Measurements from ENCODE around the gene CPXM1.
A peak's percentile ranks its signal among the peaks of the same experiment; 100 is the strongest.

Gene CPXM1

DNA sequence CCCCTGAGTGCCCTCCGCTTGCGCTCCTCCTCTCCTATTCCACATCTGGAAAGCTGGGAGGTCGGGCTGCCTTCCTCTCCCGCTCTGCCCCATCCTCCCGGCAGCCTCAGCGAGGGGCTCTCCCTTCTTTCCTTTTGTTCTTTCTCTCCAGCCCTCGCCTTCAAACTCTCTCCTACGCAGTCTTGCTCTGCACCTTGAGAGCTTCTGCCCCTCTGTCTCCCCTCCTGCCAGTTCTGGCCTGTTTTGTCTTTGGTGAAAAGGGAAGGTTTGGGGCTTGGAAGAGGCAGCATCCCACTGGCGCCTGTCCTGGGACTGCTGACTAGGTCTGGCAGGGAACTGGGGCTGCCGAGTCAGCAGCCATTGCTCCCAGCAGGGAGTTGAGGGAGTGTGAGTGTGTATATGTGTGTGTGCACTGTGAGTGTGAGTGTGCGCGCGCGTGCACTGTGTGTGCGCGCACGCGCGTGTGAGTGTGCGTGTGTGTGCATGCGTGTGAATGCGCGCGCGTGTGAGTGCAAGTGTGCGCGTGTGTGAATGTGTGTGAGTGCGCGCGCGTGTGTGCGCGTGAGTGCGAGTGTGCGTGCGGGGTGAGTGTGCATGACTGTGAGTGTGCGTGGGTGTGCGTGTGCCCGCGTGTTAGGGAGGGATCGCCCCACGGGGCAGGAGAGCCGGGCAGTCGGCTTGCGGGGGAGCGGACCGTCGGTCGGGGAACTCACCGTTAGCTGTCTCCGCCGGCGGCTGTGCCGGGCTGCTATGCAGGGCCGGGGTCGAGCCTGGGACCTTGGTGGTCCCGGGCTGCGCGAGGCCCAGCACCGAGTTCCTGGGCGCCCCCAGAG, 523 bp downstream of the CPXM1 start:
- Histone ChIP-seq H3K4me1 (ENCODE audit: control insufficient read depth, insufficient read depth, low read length) (peaks cover 10% of the 10 kb centered on the region), H3K4me3 (ENCODE audit: insufficient read depth, low read depth, low read length) (peak overlapping the region; percentile 79), H3K27ac (ENCODE audit: insufficient read depth, low read depth, low read length, poor library complexity, severe bottlenecking) (peak overlapping the region; percentile 57), H3K27me3 (ENCODE audit: control insufficient read depth, insufficient read depth, low read length, poor library complexity, severe bottlenecking) (peaks cover 42% of the 10 kb centered on the region), H3K9me3 (ENCODE audit: control insufficient read depth, low read length) (no peaks in the 10 kb centered on the region), H3K36me3 (ENCODE audit: control insufficient read depth, insufficient read depth, low read length) (peaks cover 38% of the 10 kb centered on the region)
- whole genome bisulfite sequencing, 2 experiments = 1 to 2% methylated on average over 61 of the region's 61 CpGs

DNA sequence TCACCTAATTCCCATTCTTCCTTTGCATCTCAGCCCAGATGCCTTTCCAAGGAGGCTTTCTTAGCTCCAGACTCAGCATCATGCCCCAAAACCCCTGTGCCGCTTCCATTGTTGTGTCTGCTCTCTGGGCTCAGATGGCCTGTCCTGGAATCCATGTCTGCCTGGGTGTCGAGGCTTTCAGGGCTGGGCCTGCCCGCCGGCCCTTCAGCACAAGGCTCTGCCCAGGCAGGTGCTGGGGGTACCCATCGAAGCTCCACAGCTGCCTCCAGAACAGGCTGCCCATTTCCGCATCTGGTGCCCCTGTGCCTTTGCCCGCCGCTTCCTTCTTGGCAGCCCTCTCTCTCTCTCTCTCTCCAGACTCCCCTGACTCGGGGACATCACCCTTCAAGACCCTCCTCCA, 1.2 kb downstream of the CPXM1 start:
- peaks cover 43% of the 10 kb centered on the region for H3K36me3 ChIP-seq (ENCODE audit: control insufficient read depth, insufficient read depth, low read length)
- 51 to 53% methylated on average over 9 of the region's 9 CpGs for WGBS, 2 experiments
- peaks cover 10% of the 10 kb centered on the region for H3K4me1 ChIP-seq (ENCODE audit: control insufficient read depth, insufficient read depth, low read length)
- H3K27me3 ChIP-seq (ENCODE audit: control insufficient read depth, insufficient read depth, low read length, poor library complexity, severe bottlenecking) = peaks cover 35% of the 10 kb centered on the region
- no peaks in the 10 kb centered on the region for H3K9me3 ChIP-seq (ENCODE audit: control insufficient read depth, low read length)
- peak overlapping the region; percentile 79 for H3K4me3 ChIP-seq (ENCODE audit: insufficient read depth, low read depth, low read length)
- peak overlapping the region; percentile 57 for H3K27ac ChIP-seq (ENCODE audit: insufficient read depth, low read depth, low read length, poor library complexity, severe bottlenecking)

DNA sequence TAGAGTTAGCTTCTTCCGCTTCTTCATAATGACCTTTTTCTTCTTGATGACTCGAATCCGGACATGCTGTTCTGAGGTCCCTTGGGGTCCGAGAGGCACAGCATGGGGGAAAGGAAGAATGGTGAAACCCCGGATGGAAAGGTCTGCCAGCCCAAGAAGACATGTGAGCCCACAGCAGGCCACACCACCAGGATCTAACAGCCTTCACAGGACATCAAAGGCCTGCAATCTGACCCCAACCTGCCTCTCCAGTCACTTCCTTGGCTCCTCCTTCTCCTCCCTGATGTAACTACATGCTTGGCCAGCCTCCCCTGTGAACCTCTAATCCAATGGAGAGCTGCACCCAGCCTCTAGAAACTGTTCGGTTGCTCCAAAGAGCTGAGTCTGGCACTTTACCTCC, 1.6 kb downstream of the CPXM1 start:
- Histone ChIP-seq H3K9me3 (ENCODE audit: control insufficient read depth, low read length) (no peaks in the 10 kb centered on the region), H3K36me3 (ENCODE audit: control insufficient read depth, insufficient read depth, low read length) (peaks cover 46% of the 10 kb centered on the region), H3K27me3 (ENCODE audit: control insufficient read depth, insufficient read depth, low read length, poor library complexity, severe bottlenecking) (peaks cover 31% of the 10 kb centered on the region), H3K4me3 (ENCODE audit: insufficient read depth, low read depth, low read length) (peak overlapping the region; percentile 79), H3K27ac (ENCODE audit: insufficient read depth, low read depth, low read length, poor library complexity, severe bottlenecking) (no peak overlapping the region), H3K4me1 (ENCODE audit: control insufficient read depth, insufficient read depth, low read length) (peaks cover 10% of the 10 kb centered on the region)
- 52 to 61% methylated on average over 6 of the region's 6 CpGs for WGBS, 2 experiments

DNA sequence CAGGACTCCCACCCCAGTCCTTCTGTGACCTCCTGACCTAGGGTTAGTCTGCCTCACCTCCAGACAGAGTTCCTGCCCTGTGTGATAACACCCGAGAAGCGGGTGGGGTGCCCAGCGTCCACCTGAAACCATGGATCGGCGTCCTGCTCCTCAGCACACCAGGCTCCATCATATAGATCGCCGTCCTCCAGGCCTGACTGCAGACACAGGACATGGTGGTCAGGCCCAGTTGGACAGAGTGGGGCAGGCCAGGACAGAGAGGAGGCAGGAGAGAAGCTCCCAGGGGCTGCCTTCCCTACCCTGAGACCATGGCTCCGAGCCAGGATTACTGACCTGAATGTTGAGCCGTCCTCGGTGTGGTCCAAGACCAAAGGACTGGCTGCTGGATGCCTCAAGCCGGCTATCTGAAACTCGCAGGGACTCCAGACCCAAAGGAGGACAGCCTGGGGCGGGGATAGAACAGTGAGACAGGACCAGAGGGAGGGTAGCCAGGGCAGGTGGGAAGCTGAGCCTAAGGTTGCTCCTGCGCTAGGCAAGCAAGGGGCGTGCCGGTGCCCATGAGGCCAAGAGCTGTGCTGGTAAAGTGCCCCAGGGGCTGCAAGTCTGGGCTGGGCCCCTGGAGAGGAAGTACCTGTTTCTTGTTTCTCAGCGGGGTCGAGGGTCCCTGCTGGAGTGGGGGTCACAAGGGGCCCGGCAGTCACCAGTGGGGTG, 2.2 kb downstream of the CPXM1 start:
- Histone ChIP-seq H3K4me3 (ENCODE audit: insufficient read depth, low read depth, low read length) (no peak overlapping the region), H3K9me3 (ENCODE audit: control insufficient read depth, low read length) (no peaks in the 10 kb centered on the region), H3K27me3 (ENCODE audit: control insufficient read depth, insufficient read depth, low read length, poor library complexity, severe bottlenecking) (peaks cover 25% of the 10 kb centered on the region), H3K27ac (ENCODE audit: insufficient read depth, low read depth, low read length, poor library complexity, severe bottlenecking) (no peak overlapping the region), H3K36me3 (ENCODE audit: control insufficient read depth, insufficient read depth, low read length) (peaks cover 46% of the 10 kb centered on the region), H3K4me1 (ENCODE audit: control insufficient read depth, insufficient read depth, low read length) (peaks cover 10% of the 10 kb centered on the region)
- 93 to 94% methylated on average over 19 of the region's 19 CpGs for WGBS, 2 experiments

DNA sequence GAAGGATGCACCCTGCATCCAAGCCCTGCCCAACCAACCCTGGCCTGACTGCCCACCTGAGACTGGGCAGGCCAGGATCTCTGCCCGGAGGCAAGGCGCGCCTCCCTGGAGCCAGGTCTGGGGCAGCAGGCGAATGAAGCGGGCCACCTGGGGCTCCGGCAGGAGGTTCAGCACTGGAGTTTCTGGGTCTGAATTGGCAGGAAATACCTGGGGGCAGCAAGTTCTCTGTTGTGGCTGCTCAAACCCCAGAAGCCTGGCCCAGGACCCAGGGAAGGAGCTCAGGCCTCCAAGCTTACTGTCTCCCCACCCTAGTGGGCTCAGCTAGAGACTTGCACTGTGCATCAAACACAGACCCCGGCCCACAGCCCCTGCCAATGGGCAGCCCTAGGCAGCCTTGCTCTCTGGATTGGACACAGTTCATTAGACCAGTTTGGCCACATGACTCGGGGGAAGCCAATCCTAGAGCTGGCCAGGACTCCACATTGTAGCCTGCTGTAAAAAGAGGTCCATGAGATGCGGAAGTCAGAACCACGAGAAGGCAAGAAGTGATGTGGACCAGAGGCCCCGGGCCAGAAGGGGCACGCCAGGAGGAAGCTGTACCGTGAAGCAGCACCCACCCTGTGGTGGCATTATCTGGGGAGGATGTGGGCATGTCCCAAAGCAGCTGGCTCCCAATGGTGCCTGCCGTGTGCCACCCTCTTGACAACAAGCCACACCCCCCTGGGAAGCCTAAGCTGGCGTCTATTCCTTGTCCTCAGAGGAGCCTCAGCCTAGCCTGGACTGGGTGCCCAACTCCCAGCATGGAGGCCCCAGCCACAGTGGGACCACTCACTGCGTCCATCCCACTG, 3.1 kb downstream of the CPXM1 start:
- peaks cover 10% of the 10 kb centered on the region for H3K4me1 ChIP-seq (ENCODE audit: control insufficient read depth, insufficient read depth, low read length)
- no peak overlapping the region for H3K4me3 ChIP-seq (ENCODE audit: insufficient read depth, low read depth, low read length)
- 89 to 91% methylated on average over 16 of the region's 16 CpGs for WGBS, 2 experiments
- peaks cover 16% of the 10 kb centered on the region for H3K27me3 ChIP-seq (ENCODE audit: control insufficient read depth, insufficient read depth, low read length, poor library complexity, severe bottlenecking)
- peaks cover 46% of the 10 kb centered on the region for H3K36me3 ChIP-seq (ENCODE audit: control insufficient read depth, insufficient read depth, low read length)
- H3K27ac ChIP-seq (ENCODE audit: insufficient read depth, low read depth, low read length, poor library complexity, severe bottlenecking) = no peak overlapping the region
- H3K9me3 ChIP-seq (ENCODE audit: control insufficient read depth, low read length) = no peaks in the 10 kb centered on the region

DNA sequence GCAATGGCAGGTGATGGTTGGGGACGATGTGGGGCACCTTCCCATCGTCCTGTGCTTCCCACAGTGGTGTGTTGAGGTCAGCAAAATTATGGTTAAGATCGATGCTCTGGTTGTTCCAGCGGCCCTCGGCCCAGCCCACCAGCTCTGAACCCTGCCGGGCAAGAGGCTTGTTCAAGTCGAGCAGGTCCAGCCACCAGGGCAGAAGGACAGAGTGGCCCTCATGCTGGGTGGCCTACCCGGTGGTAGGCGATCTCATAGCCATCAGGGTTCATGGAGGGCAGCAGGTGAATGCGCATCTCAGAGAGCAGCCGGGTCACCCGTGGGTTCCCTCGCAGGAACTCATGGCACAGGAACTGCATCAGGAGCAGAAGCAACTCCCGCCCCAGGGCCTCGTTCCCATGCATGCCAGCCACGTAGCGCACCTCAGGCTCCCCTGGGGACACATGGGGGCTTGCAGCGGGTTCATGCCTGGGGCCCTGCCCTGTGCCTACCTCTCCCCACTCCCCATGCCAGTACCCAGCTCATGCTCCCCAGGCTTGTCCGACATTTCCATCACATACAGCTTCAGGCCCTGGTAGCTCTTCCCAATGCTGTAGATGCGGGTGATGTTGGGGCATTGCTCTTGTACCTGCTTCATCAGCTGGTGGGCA, 4.3 kb downstream of the CPXM1 start:
- no peak overlapping the region for H3K4me3 ChIP-seq (ENCODE audit: insufficient read depth, low read depth, low read length)
- WGBS, 2 experiments = 95 to 96% methylated on average over 20 of the region's 20 CpGs

DNA sequence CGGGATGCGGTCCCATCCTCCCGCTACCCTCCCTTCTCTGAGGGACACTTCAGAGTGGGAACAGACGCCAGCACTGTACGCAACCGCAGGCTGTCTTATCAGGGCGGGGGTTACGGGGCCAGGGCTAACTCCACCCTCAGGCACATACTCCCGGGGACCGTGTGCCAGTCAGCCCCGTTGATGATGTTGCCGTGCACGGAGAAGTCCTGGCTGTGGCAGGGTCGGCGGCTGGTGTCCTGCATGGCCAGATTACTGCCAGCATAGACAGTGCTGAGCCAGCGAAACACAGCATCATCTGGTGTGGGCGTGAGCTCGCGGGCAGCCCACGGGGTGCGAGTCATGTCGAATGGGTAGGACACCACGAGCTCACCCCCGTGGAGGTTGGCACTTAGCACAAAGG, 5.0 kb downstream of the CPXM1 start:
- no peak overlapping the region for H3K27ac ChIP-seq (ENCODE audit: insufficient read depth, low read depth, low read length, poor library complexity, severe bottlenecking)
- 96% methylated on average over 24 of the region's 24 CpGs for WGBS, 2 experiments
- peaks cover 46% of the 10 kb centered on the region for H3K36me3 ChIP-seq (ENCODE audit: control insufficient read depth, insufficient read depth, low read length)
- no peaks in the 10 kb centered on the region for H3K9me3 ChIP-seq (ENCODE audit: control insufficient read depth, low read length)
- H3K4me1 ChIP-seq (ENCODE audit: control insufficient read depth, insufficient read depth, low read length) = peaks cover 10% of the 10 kb centered on the region
- H3K4me3 ChIP-seq (ENCODE audit: insufficient read depth, low read depth, low read length) = no peak overlapping the region
- no peaks in the 10 kb centered on the region for H3K27me3 ChIP-seq (ENCODE audit: control insufficient read depth, insufficient read depth, low read length, poor library complexity, severe bottlenecking)

More for the DNA sequence above, 4.3 kb downstream of the CPXM1 start:
- peaks cover 46% of the 10 kb centered on the region for H3K36me3 ChIP-seq (ENCODE audit: control insufficient read depth, insufficient read depth, low read length)
- H3K4me1 ChIP-seq (ENCODE audit: control insufficient read depth, insufficient read depth, low read length) = peaks cover 10% of the 10 kb centered on the region
- H3K27ac ChIP-seq (ENCODE audit: insufficient read depth, low read depth, low read length, poor library complexity, severe bottlenecking) = no peak overlapping the region
- peaks cover 4% of the 10 kb centered on the region for H3K27me3 ChIP-seq (ENCODE audit: control insufficient read depth, insufficient read depth, low read length, poor library complexity, severe bottlenecking)
- no peaks in the 10 kb centered on the region for H3K9me3 ChIP-seq (ENCODE audit: control insufficient read depth, low read length)

DNA sequence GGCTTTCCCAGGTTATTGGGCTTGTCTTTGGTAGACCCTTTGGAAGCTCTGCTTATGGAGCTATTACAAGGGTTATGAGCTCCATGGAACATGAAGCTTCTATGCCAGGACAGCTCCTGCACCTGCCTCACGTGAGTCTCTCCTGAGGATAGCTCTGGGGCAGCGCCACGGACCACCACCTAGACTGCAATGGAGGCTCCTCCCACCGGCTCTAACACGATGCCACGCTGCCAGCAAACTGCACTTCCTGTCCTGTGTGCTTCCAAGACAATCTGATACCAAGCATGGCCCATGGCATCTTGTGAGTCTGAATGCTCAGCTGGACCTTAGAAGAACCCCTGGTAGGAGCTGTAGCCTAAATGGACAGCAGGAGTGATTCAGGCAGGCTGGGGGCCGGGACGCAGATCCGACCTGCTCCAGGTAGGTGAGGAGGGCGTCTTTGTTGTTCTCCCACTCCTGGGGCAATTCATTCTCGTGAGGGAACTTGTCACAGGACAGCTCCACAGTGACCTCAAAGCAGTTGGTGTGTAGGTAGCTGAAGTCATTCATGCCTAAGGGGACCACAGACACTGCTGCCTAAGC, 5.5 kb downstream of the CPXM1 start:
- peaks cover 46% of the 10 kb centered on the region for H3K36me3 ChIP-seq (ENCODE audit: control insufficient read depth, insufficient read depth, low read length)
- H3K4me3 ChIP-seq (ENCODE audit: insufficient read depth, low read depth, low read length) = no peak overlapping the region
- no peak overlapping the region for H3K27ac ChIP-seq (ENCODE audit: insufficient read depth, low read depth, low read length, poor library complexity, severe bottlenecking)
- H3K27me3 ChIP-seq (ENCODE audit: control insufficient read depth, insufficient read depth, low read length, poor library complexity, severe bottlenecking) = no peaks in the 10 kb centered on the region
- H3K4me1 ChIP-seq (ENCODE audit: control insufficient read depth, insufficient read depth, low read length) = peaks cover 10% of the 10 kb centered on the region
- no peaks in the 10 kb centered on the region for H3K9me3 ChIP-seq (ENCODE audit: control insufficient read depth, low read length)
- WGBS, 2 experiments = 95 to 96% methylated on average over 11 of the region's 11 CpGs

DNA sequence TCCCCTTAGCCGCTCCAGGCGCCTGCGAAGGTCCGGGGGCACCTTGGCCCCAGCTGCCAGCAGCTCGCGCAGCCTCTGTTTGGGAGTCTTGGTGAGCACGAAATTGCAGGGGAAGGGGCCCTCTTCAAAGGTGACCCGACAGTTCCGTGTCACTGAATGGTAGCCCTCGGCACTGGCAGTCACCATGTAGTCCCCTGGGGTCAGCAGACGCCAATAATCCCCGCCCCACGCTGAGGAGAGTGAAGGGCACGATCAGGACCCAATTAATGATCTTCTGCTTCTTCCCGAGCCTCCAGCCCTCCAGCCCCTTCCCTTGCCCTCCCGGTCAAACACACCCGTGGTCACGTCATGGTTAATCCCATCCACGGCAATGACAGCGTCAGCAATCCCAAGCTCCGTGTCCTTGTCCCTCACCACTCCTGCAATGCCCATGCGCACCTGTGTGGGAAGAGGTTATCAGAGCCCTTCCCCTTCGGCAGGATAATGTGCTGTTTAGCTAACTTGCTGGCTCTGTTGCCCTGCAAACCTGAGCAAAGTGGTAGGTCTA, 6.2 kb downstream of the CPXM1 start:
- no peaks in the 10 kb centered on the region for H3K27me3 ChIP-seq (ENCODE audit: control insufficient read depth, insufficient read depth, low read length, poor library complexity, severe bottlenecking)
- H3K4me1 ChIP-seq (ENCODE audit: control insufficient read depth, insufficient read depth, low read length) = peaks cover 4% of the 10 kb centered on the region
- H3K27ac ChIP-seq (ENCODE audit: insufficient read depth, low read depth, low read length, poor library complexity, severe bottlenecking) = no peak overlapping the region
- 93 to 97% methylated on average over 23 of the region's 23 CpGs for WGBS, 2 experiments
- no peaks in the 10 kb centered on the region for H3K9me3 ChIP-seq (ENCODE audit: control insufficient read depth, low read length)
- peaks cover 46% of the 10 kb centered on the region for H3K36me3 ChIP-seq (ENCODE audit: control insufficient read depth, insufficient read depth, low read length)
- no peak overlapping the region for H3K4me3 ChIP-seq (ENCODE audit: insufficient read depth, low read depth, low read length)
